GM12801 (cell line): ENCODE data around the gene CPEB3.

Source experiments
- CTCF ChIP-seq: IDR thresholded peaks from one replicate; pipeline ENCODE4 v1.5.1; 2011; ENCODE audit warnings: control low read depth; ENCODE audit not compliant: insufficient read length; ENCODE audit errors: extremely low read depth

CPEB3 gene

GRCh38 chr10:92219559-92219958 is 71.3 kb downstream of the CPEB3 start:
- TF ChIP-seq CTCF, result no peak

- TF ChIP-seq CTCF, result no peak
These were observed 72.3 kb downstream of the CPEB3 start for GRCh38 chr10:92218569-92218968.

GRCh38 chr10:92213049-92213448 is 77.8 kb downstream of the CPEB3 start:
- TF ChIP-seq CTCF, result no peak

GRCh38 chr10:92208736-92209135 is 82.1 kb downstream of the CPEB3 start:
- TF ChIP-seq CTCF, result no peak

GRCh38 chr10:92208157-92208720 is 82.6 kb downstream of the CPEB3 start:
- TF ChIP-seq CTCF, result no peak

GRCh38 chr10:92207061-92207460 is 83.8 kb downstream of the CPEB3 start:
- no peak for TF ChIP-seq CTCF

GRCh38 chr10:92203919-92204623 is 86.8 kb downstream of the CPEB3 start:
- no peak for TF ChIP-seq CTCF
